Endothelial cell (in vitro differentiated cells): ENCODE results near the gene ZNF248. TPM values are rescaled to one million over a fixed set of nuclear protein-coding genes. Genes with fewer than 3 reads are reported as not detected.

Source experiments
- DNase-seq: peaks from one replicate; pipeline ENCODE4 v3.0.0; 2021; ENCODE audit warnings: low spot score
- H3K27ac Mint-ChIP-seq: one replicate; pipeline ENCODE4 v1.8.0; 2021; ENCODE audit warnings: mixed read lengths, inconsistent platforms; ENCODE audit not compliant: unreplicated experiment
- H3K27me3 Mint-ChIP-seq: one replicate; pipeline ENCODE4 v1.8.0; 2021; ENCODE audit warnings: mild to moderate bottlenecking, moderate library complexity, mixed read lengths, inconsistent platforms; ENCODE audit not compliant: unreplicated experiment
- H3K36me3 Mint-ChIP-seq: one replicate; pipeline ENCODE4 v1.8.0; 2021; ENCODE audit warnings: mild to moderate bottlenecking, low read depth, mixed read lengths, inconsistent platforms; ENCODE audit not compliant: unreplicated experiment
- H3K4me1 Mint-ChIP-seq: one replicate; pipeline ENCODE4 v1.8.0; 2021; ENCODE audit warnings: mild to moderate bottlenecking, mixed read lengths, inconsistent platforms; ENCODE audit not compliant: unreplicated experiment
- H3K4me3 Mint-ChIP-seq: one replicate; pipeline ENCODE4 v1.8.0; 2021; ENCODE audit warnings: mild to moderate bottlenecking, mixed read lengths, inconsistent platforms; ENCODE audit not compliant: unreplicated experiment
- H3K9me3 Mint-ChIP-seq: one replicate; pipeline ENCODE4 v1.8.0; 2021; ENCODE audit warnings: mixed read lengths, inconsistent platforms; ENCODE audit not compliant: unreplicated experiment
- total RNA-seq: library from RNA; stranded (reverse); fragmentation: NEBNext Ultra II Directional; extraction: Animal tissue kit (Norgen Biotek cat#: 25700); gene quantifications from one replicate; pipeline ENCODE4 v1.2.1, GENCODE V29; 2021; ENCODE audit not compliant: unreplicated experiment
- TF ChIP-seq, protein P1 (sequence below): fragments of 200-600 bp; sonication (generic); IDR thresholded peaks from one replicate; pipeline ENCODE4 v1.5.0; 2021; ENCODE audit warnings: antibody characterized with exemption; ENCODE audit not compliant: unreplicated experiment

Gene ZNF248
- total RNA-seq, 1 donor from 2014 or later: 6.3 TPM

GRCh38 chr10:37826806-37827205, 30.6 kb downstream of the ZNF248 start:
- peaks cover 8% of the 10 kb centered on the region for H3K27me3 Mint-ChIP-seq
- TF ChIP-seq, protein P1, sequence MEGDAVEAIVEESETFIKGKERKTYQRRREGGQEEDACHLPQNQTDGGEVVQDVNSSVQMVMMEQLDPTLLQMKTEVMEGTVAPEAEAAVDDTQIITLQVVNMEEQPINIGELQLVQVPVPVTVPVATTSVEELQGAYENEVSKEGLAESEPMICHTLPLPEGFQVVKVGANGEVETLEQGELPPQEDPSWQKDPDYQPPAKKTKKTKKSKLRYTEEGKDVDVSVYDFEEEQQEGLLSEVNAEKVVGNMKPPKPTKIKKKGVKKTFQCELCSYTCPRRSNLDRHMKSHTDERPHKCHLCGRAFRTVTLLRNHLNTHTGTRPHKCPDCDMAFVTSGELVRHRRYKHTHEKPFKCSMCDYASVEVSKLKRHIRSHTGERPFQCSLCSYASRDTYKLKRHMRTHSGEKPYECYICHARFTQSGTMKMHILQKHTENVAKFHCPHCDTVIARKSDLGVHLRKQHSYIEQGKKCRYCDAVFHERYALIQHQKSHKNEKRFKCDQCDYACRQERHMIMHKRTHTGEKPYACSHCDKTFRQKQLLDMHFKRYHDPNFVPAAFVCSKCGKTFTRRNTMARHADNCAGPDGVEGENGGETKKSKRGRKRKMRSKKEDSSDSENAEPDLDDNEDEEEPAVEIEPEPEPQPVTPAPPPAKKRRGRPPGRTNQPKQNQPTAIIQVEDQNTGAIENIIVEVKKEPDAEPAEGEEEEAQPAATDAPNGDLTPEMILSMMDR: no peak
- H3K4me1 Mint-ChIP-seq: no peaks in the 10 kb centered on the region
- no peak for DNase-seq
- no peak overlapping the region for H3K27ac Mint-ChIP-seq
- peaks cover 40% of the 10 kb centered on the region for H3K36me3 Mint-ChIP-seq
- H3K9me3 Mint-ChIP-seq: peaks cover 17% of the 10 kb centered on the region
- H3K4me3 Mint-ChIP-seq: no peak overlapping the region

GRCh38 chr10:37821237-37821636, 36.2 kb downstream of the ZNF248 start:
- H3K27ac Mint-ChIP-seq: no peak overlapping the region
- H3K4me3 Mint-ChIP-seq: no peak overlapping the region
- peaks cover 28% of the 10 kb centered on the region for H3K9me3 Mint-ChIP-seq
- H3K4me1 Mint-ChIP-seq: no peaks in the 10 kb centered on the region
- peaks cover 8% of the 10 kb centered on the region for H3K27me3 Mint-ChIP-seq
- peaks cover 8% of the 10 kb centered on the region for H3K36me3 Mint-ChIP-seq
- TF ChIP-seq, protein P1: no peak
- DNase-seq: no peak

GRCh38 chr10:37819797-37820196, 37.6 kb downstream of the ZNF248 start:
- Mint-ChIP-seq H3K36me3 (peaks cover 15% of the 10 kb centered on the region), H3K4me1 (no peaks in the 10 kb centered on the region), H3K9me3 (peaks cover 41% of the 10 kb centered on the region), H3K4me3 (no peak overlapping the region), H3K27ac (no peak overlapping the region), H3K27me3 (peaks cover 10% of the 10 kb centered on the region)
- DNase-seq: no peak
- TF ChIP-seq, protein P1: no peak

- Mint-ChIP-seq H3K36me3 (peaks cover 15% of the 10 kb centered on the region), H3K27ac (no peak overlapping the region), H3K9me3 (peaks cover 48% of the 10 kb centered on the region), H3K27me3 (peaks cover 4% of the 10 kb centered on the region), H3K4me1 (no peaks in the 10 kb centered on the region), H3K4me3 (no peak overlapping the region)
- TF ChIP-seq, protein P1: no peak
- no peak for DNase-seq
Measured at GRCh38 chr10:37816290-37816689, 41.1 kb downstream of the ZNF248 start.

DNA sequence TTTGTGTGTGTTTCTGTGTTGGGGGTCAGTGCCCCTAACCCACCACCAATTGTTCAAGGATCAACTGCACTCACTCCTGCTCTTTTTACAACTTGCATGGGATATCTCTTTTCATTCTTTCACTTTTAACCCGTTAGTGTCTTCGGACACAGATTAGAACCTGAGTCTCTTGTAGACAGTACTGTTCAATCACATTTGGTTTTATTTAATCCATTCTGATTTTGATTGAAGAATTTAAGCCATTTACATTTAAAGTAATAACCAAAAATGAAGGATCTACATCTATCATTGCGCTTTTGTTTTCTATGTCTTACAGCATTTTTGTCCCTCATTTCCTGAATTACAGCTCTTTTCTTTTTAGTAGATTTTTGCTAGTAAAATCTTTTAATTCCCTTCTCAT, 43.6 kb downstream of the ZNF248 start:
- Mint-ChIP-seq H3K4me1 (no peaks in the 10 kb centered on the region), H3K36me3 (peaks cover 7% of the 10 kb centered on the region), H3K27ac (no peak overlapping the region), H3K4me3 (no peak overlapping the region), H3K9me3 (peaks cover 29% of the 10 kb centered on the region), H3K27me3 (peaks cover 2% of the 10 kb centered on the region)
- TF ChIP-seq, protein P1: no peak
- DNase-seq: no peak
